ENCODE data around the gene TSSC4. TPM values are rescaled to one million over a fixed set of nuclear protein-coding genes. Genes with fewer than 3 reads are reported as not detected.

TSSC4 gene
- total RNA-seq, 1 donor from 2014 or later, result 40.0 TPM

GRCh38 chr11:2396471-2396870, 4.1 kb upstream of the TSSC4 start:
- DNase-seq (ENCODE audit: low read depth), result no peak
- TF ChIP-seq CTCF (conservative IDR thresholded peaks at IDR 0.05; ENCODE audit: low read depth, low read length), result no peak
- no peak overlapping the region for H3K4me3 ChIP-seq (ENCODE audit: low read depth, low read length)

GRCh38 chr11:2397005-2397404, 3.5 kb upstream of the TSSC4 start:
- H3K4me3 ChIP-seq (ENCODE audit: low read depth, low read length), result no peak overlapping the region
- TF ChIP-seq CTCF (conservative IDR thresholded peaks at IDR 0.05; ENCODE audit: low read depth, low read length), result no peak
- no peak for DNase-seq (ENCODE audit: low read depth)

GRCh38 chr11:2398664-2399355, 1.7 kb upstream of the TSSC4 start:
- peak overlapping the region; percentile 94 for H3K4me3 ChIP-seq (ENCODE audit: low read depth, low read length)
- DNase-seq (ENCODE audit: low read depth), result no peak
- TF ChIP-seq CTCF (conservative IDR thresholded peaks at IDR 0.05; ENCODE audit: low read depth, low read length), result no peak

- TF ChIP-seq CTCF (conservative IDR thresholded peaks at IDR 0.05; ENCODE audit: low read depth, low read length), result no peak
- H3K4me3 ChIP-seq (ENCODE audit: low read depth, low read length), result peak overlapping the region; percentile 94
- DNase-seq (ENCODE audit: low read depth), result no peak
Measured at GRCh38 chr11:2399488-2400068, 972 bp upstream of the TSSC4 start.

GRCh38 chr11:2400762-2401435, 349 bp downstream of the TSSC4 start:
- no peak for TF ChIP-seq CTCF (conservative IDR thresholded peaks at IDR 0.05; ENCODE audit: low read depth, low read length)
- DNase-seq (ENCODE audit: low read depth), result no peak
- H3K4me3 ChIP-seq (ENCODE audit: low read depth, low read length), result peak overlapping the region; percentile 83

GRCh38 chr11:2401436-2401984, 960 bp downstream of the TSSC4 start:
- H3K4me3 ChIP-seq (ENCODE audit: low read depth, low read length), result peak overlapping the region; percentile 83
- peak; percentile 46 for TF ChIP-seq CTCF (conservative IDR thresholded peaks at IDR 0.05; ENCODE audit: low read depth, low read length)
- DNase-seq (ENCODE audit: low read depth), result no peak

Data from epithelial cell of proximal tubule (primary cell).